ENCODE results near the gene C16orf74.

DNA sequence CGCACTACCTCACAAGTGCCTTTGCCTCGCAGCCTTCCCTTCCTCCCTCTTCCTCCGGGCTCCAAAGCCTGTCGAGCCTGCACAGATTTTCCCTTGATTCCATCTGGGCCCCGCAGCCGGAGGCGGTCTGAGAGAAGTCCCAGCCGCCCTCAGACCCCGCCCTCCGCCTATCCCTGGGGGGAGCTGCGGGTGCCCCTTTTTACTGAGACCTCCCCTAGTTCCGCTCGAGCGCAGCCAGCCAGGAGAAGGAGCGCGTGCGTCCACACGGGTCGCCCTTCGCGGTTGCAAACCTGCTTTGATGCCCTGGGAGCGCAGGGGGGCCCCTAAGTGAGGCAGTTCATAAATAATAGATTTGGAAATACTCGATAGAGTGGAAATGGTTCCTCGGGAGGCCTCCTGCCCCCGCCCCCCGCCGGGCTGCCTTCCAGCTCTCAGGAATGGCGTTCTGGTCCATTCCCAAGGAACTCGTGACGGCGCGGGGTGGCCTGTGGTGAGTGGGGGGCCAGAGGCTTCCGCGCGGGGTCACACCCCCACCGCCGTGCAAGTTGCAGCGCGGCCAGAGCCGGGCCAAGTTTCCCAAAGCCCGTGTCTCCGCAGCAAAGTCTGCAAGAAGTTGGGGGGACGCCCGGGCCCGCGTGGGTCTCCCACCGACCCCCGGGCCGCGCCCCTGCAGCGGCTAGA is 610 bp downstream of the C16orf74 start:
- TF ChIP-seq, protein P1, sequence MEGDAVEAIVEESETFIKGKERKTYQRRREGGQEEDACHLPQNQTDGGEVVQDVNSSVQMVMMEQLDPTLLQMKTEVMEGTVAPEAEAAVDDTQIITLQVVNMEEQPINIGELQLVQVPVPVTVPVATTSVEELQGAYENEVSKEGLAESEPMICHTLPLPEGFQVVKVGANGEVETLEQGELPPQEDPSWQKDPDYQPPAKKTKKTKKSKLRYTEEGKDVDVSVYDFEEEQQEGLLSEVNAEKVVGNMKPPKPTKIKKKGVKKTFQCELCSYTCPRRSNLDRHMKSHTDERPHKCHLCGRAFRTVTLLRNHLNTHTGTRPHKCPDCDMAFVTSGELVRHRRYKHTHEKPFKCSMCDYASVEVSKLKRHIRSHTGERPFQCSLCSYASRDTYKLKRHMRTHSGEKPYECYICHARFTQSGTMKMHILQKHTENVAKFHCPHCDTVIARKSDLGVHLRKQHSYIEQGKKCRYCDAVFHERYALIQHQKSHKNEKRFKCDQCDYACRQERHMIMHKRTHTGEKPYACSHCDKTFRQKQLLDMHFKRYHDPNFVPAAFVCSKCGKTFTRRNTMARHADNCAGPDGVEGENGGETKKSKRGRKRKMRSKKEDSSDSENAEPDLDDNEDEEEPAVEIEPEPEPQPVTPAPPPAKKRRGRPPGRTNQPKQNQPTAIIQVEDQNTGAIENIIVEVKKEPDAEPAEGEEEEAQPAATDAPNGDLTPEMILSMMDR (IDR thresholded peaks at IDR 0.05 in 4 of 5, conservative IDR thresholded peaks at IDR 0.05 in 1 of 5): no peak
- TF ChIP-seq POLR2A (IDR thresholded peaks at IDR 0.05): no peak

Measured in gastrocnemius medialis (tissue), 4 donors.